MCF 10A (cell line): Measurements from ENCODE around the gene SIGLEC11. TPM values are rescaled to one million over a fixed set of nuclear protein-coding genes. Genes with fewer than 3 reads are reported as not detected.

Experiments used
- BruUV-seq: library from RNA; stranded (reverse); fragments of 400-500 nt; replicated peaks from 2 replicates; lab custom pipeline; 2021; lab: Mats Ljungman, UMichigan
- CTCF ChIA-PET: fragments of 300-600 bp; sonication (Branson Sonifier 250); formaldehyde crosslinking; extraction: SDS; loops from one replicate; lab custom pipeline; 2021; ENCODE audit warnings: antibody characterized with exemption, inconsistent platforms; lab: Yijun Ruan, JAX
- POLR2A ChIA-PET: fragments of 300-600, 350-650 bp; sonication (Branson Sonifier 250); formaldehyde crosslinking; extraction: SDS; loops from one replicate; lab custom pipeline; 2020; ENCODE audit warnings: antibody characterized with exemption, inconsistent platforms; lab: Yijun Ruan, JAX
- DNase-seq: peaks from one replicate; pipeline ENCODE4 v3.0.0-alpha.2; 2018; ENCODE audit not compliant: unreplicated experiment
- H3K27ac Mint-ChIP-seq: one replicate; pipeline ENCODE4 v1.8.0; 2022; ENCODE audit warnings: mild to moderate bottlenecking, low read depth, mixed read lengths; ENCODE audit not compliant: unreplicated experiment
- H3K27me3 Mint-ChIP-seq: one replicate; pipeline ENCODE4 v1.8.0; 2022; ENCODE audit warnings: mixed read lengths; ENCODE audit not compliant: insufficient read depth, unreplicated experiment
- H3K36me3 Mint-ChIP-seq: one replicate; pipeline ENCODE4 v1.8.0; 2022; ENCODE audit warnings: mild to moderate bottlenecking, moderate library complexity, mixed read lengths; ENCODE audit not compliant: insufficient read depth, unreplicated experiment
- H3K4me1 Mint-ChIP-seq: one replicate; pipeline ENCODE4 v1.8.0; 2022; ENCODE audit warnings: mixed read lengths; ENCODE audit not compliant: insufficient read depth, unreplicated experiment
- H3K4me3 Mint-ChIP-seq: one replicate; pipeline ENCODE4 v1.8.0; 2022; ENCODE audit warnings: mild to moderate bottlenecking, moderate library complexity, mixed read lengths; ENCODE audit not compliant: unreplicated experiment
- H3K9me3 Mint-ChIP-seq: one replicate; pipeline ENCODE4 v1.8.0; 2022; ENCODE audit warnings: mixed read lengths; ENCODE audit not compliant: unreplicated experiment
- CTCF ChIP-seq: fragments of 200-600 bp; IDR thresholded peaks from one replicate; pipeline ENCODE4 v1.8.0; 2022; ENCODE audit warnings: antibody characterized with exemption, mild to moderate bottlenecking; ENCODE audit not compliant: unreplicated experiment
- intact Hi-C: fragments of 100-400 bp; cut with micrococcal nuclease; formaldehyde crosslinking; loops from 2 replicates; pipeline ENCODE4 v1.14.1; 2022
- total RNA-seq: library from RNA; stranded (reverse); gene quantifications from 2 replicates; pipeline ENCODE4 v1.2.3, GENCODE V29; 2022

Gene SIGLEC11
- total RNA-seq, 1 experiment from 2014 or later = not detected

GRCh38 chr19:49936549-49936948 lies 24.4 kb downstream of the SIGLEC11 start:
- no peak overlapping the region for H3K4me3 Mint-ChIP-seq
- no peak overlapping the region for H3K27ac Mint-ChIP-seq
- no peak for TF ChIP-seq CTCF
- intact Hi-C loops = loop anchor here (2.0 kb wide), 1 partner anchor 88 kb away; the partner anchor contains the start of gene VRK3
- H3K27me3 Mint-ChIP-seq = no peaks in the 10 kb centered on the region
- H3K4me1 Mint-ChIP-seq = no peaks in the 10 kb centered on the region
- ChIA-PET CTCF (interaction anchor here (1.0 to 4.4 kb wide), 2 partner anchors 54 to 199 kb away, joined by 3 to 52 read pairs; no protein-coding TSS in a partner anchor), POLR2A (no interaction called here)
- no TSS peak for BruUV-seq
- no peaks in the 10 kb centered on the region for H3K9me3 Mint-ChIP-seq
- H3K36me3 Mint-ChIP-seq = peaks cover 14% of the 10 kb centered on the region
- no peak for DNase-seq

- H3K36me3 Mint-ChIP-seq = peaks cover 37% of the 10 kb centered on the region
- POLR2A ChIA-PET = interaction anchor here (0.6 to 0.7 kb wide), 2 partner anchors 56 to 779 kb away, joined by 3 read pairs; partner anchors contain the start of gene AKT1S1
- no peaks in the 10 kb centered on the region for H3K27me3 Mint-ChIP-seq
- BruUV-seq = no TSS peak
- H3K4me1 Mint-ChIP-seq = peaks cover 9% of the 10 kb centered on the region
- H3K9me3 Mint-ChIP-seq = no peaks in the 10 kb centered on the region
- CTCF ChIA-PET = interaction anchor here (0.6 to 2.2 kb wide), 3 partner anchors 14 to 202 kb away, joined by 4 to 6 read pairs (median 5); no protein-coding TSS in a partner anchor
- intact Hi-C loops = no loop called here
- no peak for TF ChIP-seq CTCF
- H3K4me3 Mint-ChIP-seq = no peak overlapping the region
- no peak for DNase-seq
- H3K27ac Mint-ChIP-seq = no peak overlapping the region
These were observed 27.3 kb downstream of the SIGLEC11 start for GRCh38 chr19:49933643-49934042.

DNA sequence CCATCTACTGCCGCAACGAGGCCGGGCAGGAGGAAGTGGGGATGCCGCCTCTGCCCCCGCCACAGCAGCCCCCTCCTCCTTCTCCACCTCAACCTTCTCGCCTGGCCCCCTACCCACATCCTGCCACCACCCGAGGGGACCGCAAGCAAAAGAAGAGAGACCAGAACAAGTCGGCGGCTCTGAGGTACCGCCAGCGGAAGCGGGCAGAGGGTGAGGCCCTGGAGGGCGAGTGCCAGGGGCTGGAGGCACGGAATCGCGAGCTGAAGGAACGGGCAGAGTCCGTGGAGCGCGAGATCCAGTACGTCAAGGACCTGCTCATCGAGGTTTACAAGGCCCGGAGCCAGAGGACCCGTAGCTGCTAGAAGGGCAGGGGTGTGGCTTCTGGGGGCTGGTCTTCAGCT lies 28.2 kb downstream of the SIGLEC11 start:
- ChIA-PET POLR2A (interaction anchor here (0.7 kb wide), 1 partner anchor 780 kb away, joined by 3 read pairs; no protein-coding TSS in a partner anchor), CTCF (interaction anchor here (2.2 kb wide), 1 partner anchor 203 kb away, joined by 6 read pairs; no protein-coding TSS in a partner anchor)
- no peak for DNase-seq
- H3K27me3 Mint-ChIP-seq = no peaks in the 10 kb centered on the region
- intact Hi-C loops = no loop called here
- no peaks in the 10 kb centered on the region for H3K9me3 Mint-ChIP-seq
- no TSS peak for BruUV-seq
- TF ChIP-seq CTCF = no peak
- peaks cover 12% of the 10 kb centered on the region for H3K4me1 Mint-ChIP-seq
- peaks cover 45% of the 10 kb centered on the region for H3K36me3 Mint-ChIP-seq
- H3K4me3 Mint-ChIP-seq = no peak overlapping the region
- H3K27ac Mint-ChIP-seq = no peak overlapping the region

- H3K27ac Mint-ChIP-seq = no peak overlapping the region
- no peaks in the 10 kb centered on the region for H3K9me3 Mint-ChIP-seq
- H3K36me3 Mint-ChIP-seq = peaks cover 50% of the 10 kb centered on the region
- no peaks in the 10 kb centered on the region for H3K27me3 Mint-ChIP-seq
- DNase-seq = no peak
- H3K4me3 Mint-ChIP-seq = no peak overlapping the region
- intact Hi-C loops = no loop called here
- CTCF ChIA-PET = interaction anchor here (2.2 kb wide), 1 partner anchor 204 kb away, joined by 6 read pairs; no protein-coding TSS in a partner anchor
- BruUV-seq = no TSS peak
- no peak for TF ChIP-seq CTCF
- peaks cover 16% of the 10 kb centered on the region for H3K4me1 Mint-ChIP-seq
- POLR2A ChIA-PET = no interaction called here
These were observed 28.9 kb downstream of the SIGLEC11 start for GRCh38 chr19:49932041-49932451.
